ENCODE results near the gene LDLRAD3.

The LDLRAD3 gene

GRCh38 chr11:35946766-35947165 is 2.9 kb downstream of the LDLRAD3 start:
- Mint-ChIP-seq H3K27me3 (ENCODE audit: low read depth) (no peaks in the 10 kb centered on the region), H3K4me1 (peaks cover 75% of the 10 kb centered on the region), H3K27ac (peak overlapping the region; percentile 30 to 95 (median 56)), H3K36me3 (ENCODE audit: low read depth) (peaks cover 7% of the 10 kb centered on the region), H3K4me3 (peak overlapping the region; percentile 95 to 98 (median 95)), H3K9me3 (no peaks in the 10 kb centered on the region)
- TF ChIP-seq CTCF (IDR thresholded peaks at IDR 0.05; ENCODE audit: unreplicated experiment in 3 of 3) = no peak

- TF ChIP-seq CTCF (IDR thresholded peaks at IDR 0.05; ENCODE audit: unreplicated experiment in 3 of 3) = no peak
- Mint-ChIP-seq H3K4me1 (peaks cover 77% of the 10 kb centered on the region), H3K27me3 (ENCODE audit: low read depth) (no peaks in the 10 kb centered on the region), H3K36me3 (ENCODE audit: low read depth) (peaks cover 7% of the 10 kb centered on the region), H3K27ac (peak overlapping the region in 1 of 3 experiments; percentile 2), H3K9me3 (no peaks in the 10 kb centered on the region), H3K4me3 (peak overlapping the region in 1 of 3 experiments; percentile 48)
Measured at GRCh38 chr11:35947437-35947836, 3.6 kb downstream of the LDLRAD3 start.

- peaks cover 85% of the 10 kb centered on the region for H3K4me1 Mint-ChIP-seq
Measured at GRCh38 chr11:35949242-35949641, 5.4 kb downstream of the LDLRAD3 start.

GRCh38 chr11:35950082-35950481 is 6.2 kb downstream of the LDLRAD3 start:
- no peaks in the 10 kb centered on the region for H3K9me3 Mint-ChIP-seq
- H3K27me3 Mint-ChIP-seq (ENCODE audit: low read depth) = no peaks in the 10 kb centered on the region
- H3K36me3 Mint-ChIP-seq (ENCODE audit: low read depth) = peaks cover 10% of the 10 kb centered on the region
- no peak for TF ChIP-seq CTCF (IDR thresholded peaks at IDR 0.05; ENCODE audit: unreplicated experiment in 3 of 3)
- H3K4me1 Mint-ChIP-seq = peaks cover 85% of the 10 kb centered on the region
- H3K4me3 Mint-ChIP-seq = no peak overlapping the region
- no peak overlapping the region for H3K27ac Mint-ChIP-seq

More at GRCh38 chr11:35949242-35949641, 5.4 kb downstream of the LDLRAD3 start:
- TF ChIP-seq CTCF (IDR thresholded peaks at IDR 0.05; ENCODE audit: unreplicated experiment in 3 of 3) = no peak
- H3K36me3 Mint-ChIP-seq (ENCODE audit: low read depth) = peaks cover 10% of the 10 kb centered on the region
- no peaks in the 10 kb centered on the region for H3K9me3 Mint-ChIP-seq
- H3K27me3 Mint-ChIP-seq (ENCODE audit: low read depth) = no peaks in the 10 kb centered on the region
- H3K27ac Mint-ChIP-seq = peak overlapping the region in 2 of 3 experiments; percentile 10 to 43
- H3K4me3 Mint-ChIP-seq = peak overlapping the region in 1 of 3 experiments; percentile 27

- no peak for TF ChIP-seq CTCF (IDR thresholded peaks at IDR 0.05; ENCODE audit: unreplicated experiment in 3 of 3)
- H3K9me3 Mint-ChIP-seq = no peaks in the 10 kb centered on the region
- H3K36me3 Mint-ChIP-seq (ENCODE audit: low read depth) = peaks cover 10% of the 10 kb centered on the region
- H3K4me1 Mint-ChIP-seq = peaks cover 69% of the 10 kb centered on the region
- no peak overlapping the region for H3K4me3 Mint-ChIP-seq
- H3K27me3 Mint-ChIP-seq (ENCODE audit: low read depth) = no peaks in the 10 kb centered on the region
- peak overlapping the region in 1 of 3 experiments; percentile 30 for H3K27ac Mint-ChIP-seq
Measured at GRCh38 chr11:35951680-35952079, 7.8 kb downstream of the LDLRAD3 start.

GRCh38 chr11:35953081-35953760 is 9.4 kb downstream of the LDLRAD3 start:
- H3K9me3 Mint-ChIP-seq = no peaks in the 10 kb centered on the region
- H3K4me3 Mint-ChIP-seq = no peak overlapping the region
- H3K4me1 Mint-ChIP-seq = peaks cover 57% of the 10 kb centered on the region
- H3K27me3 Mint-ChIP-seq (ENCODE audit: low read depth) = no peaks in the 10 kb centered on the region
- H3K27ac Mint-ChIP-seq = peak overlapping the region in 2 of 3 experiments; percentile 33 to 36
- no peak for TF ChIP-seq CTCF (IDR thresholded peaks at IDR 0.05; ENCODE audit: unreplicated experiment in 3 of 3)
- peaks cover 9% of the 10 kb centered on the region for H3K36me3 Mint-ChIP-seq (ENCODE audit: low read depth)

Data from nephron (organoid).